HepG2 (cell line): ENCODE results near the gene TRMT1. TPM values are rescaled to one million over a fixed set of nuclear protein-coding genes. Genes with fewer than 3 reads are reported as not detected.

Source experiments
- CENPBD1 ChIP-seq: sonication (generic); formaldehyde crosslinking; IDR thresholded peaks from 2 replicates; pipeline ENCODE4 v1.8.0; 2022; ENCODE audit warnings: missing genetic modification reagents, low read depth, mild to moderate bottlenecking, borderline replicate concordance
- ELF4 ChIP-seq: sonication (generic); formaldehyde crosslinking; IDR thresholded peaks from 2 replicates; pipeline ENCODE4 v1.5.0; 2020; ENCODE audit warnings: missing genetic modification reagents, mild to moderate bottlenecking, moderate library complexity, borderline replicate concordance
- ERF ChIP-seq: IDR thresholded peaks from 2 replicates; pipeline ENCODE4 v1.6.1; 2018; ENCODE audit warnings: missing biosample characterization, missing genetic modification reagents
- ETV6 ChIP-seq: sonication (generic); formaldehyde crosslinking; conservative IDR thresholded peaks from 2 replicates; pipeline ENCODE4 v1.4.0; 2020; ENCODE audit warnings: missing genetic modification reagents
- GABPB1 ChIP-seq: IDR thresholded peaks from 2 replicates; pipeline ENCODE4 v1.6.1; 2016; ENCODE audit warnings: mild to moderate bottlenecking, missing genetic modification reagents, moderate library complexity, missing compliant biosample characterization
- KDM5B ChIP-seq: sonication (generic); formaldehyde crosslinking; IDR thresholded peaks from 2 replicates; pipeline ENCODE4 v1.4.0; 2020; ENCODE audit warnings: missing genetic modification reagents, mild to moderate bottlenecking, borderline replicate concordance
- NR1H2 ChIP-seq: sonication (generic); formaldehyde crosslinking; IDR thresholded peaks from 2 replicates; pipeline ENCODE4 v1.8.1; 2022; ENCODE audit warnings: low read depth, missing genetic modification reagents, borderline replicate concordance
- PHB2 ChIP-seq: fragments of 450-650 bp; IDR thresholded peaks from 2 replicates; pipeline ENCODE4 v1.6.1; 2018; ENCODE audit not compliant: partially characterized antibody
- PRMT3 ChIP-seq: sonication (generic); formaldehyde crosslinking; IDR thresholded peaks from 2 replicates; pipeline ENCODE4 v1.8.1; 2022; ENCODE audit warnings: low read depth, mild to moderate bottlenecking, moderate library complexity, missing genetic modification reagents, borderline replicate concordance
- PTBP1 ChIP-seq: fragments of 200-400 bp; formaldehyde crosslinking; IDR thresholded peaks from 2 replicates; pipeline ENCODE4 v1.6.1; 2018; ENCODE audit warnings: low read length, low read depth; ENCODE audit not compliant: poor library complexity, severe bottlenecking
- RNF219 ChIP-seq: sonication (generic); formaldehyde crosslinking; IDR thresholded peaks from 2 replicates; pipeline ENCODE4 v1.5.0; 2020; ENCODE audit warnings: mild to moderate bottlenecking, missing genetic modification reagents
- TERF1 ChIP-seq: sonication (generic); formaldehyde crosslinking; IDR thresholded peaks from 2 replicates; pipeline ENCODE4 v1.8.0; 2022; ENCODE audit warnings: mild to moderate bottlenecking, missing genetic modification reagents, moderate library complexity
- TOPORS ChIP-seq: sonication (generic); formaldehyde crosslinking; IDR thresholded peaks from 2 replicates; pipeline ENCODE4 v1.8.0; 2023; ENCODE audit warnings: mild to moderate bottlenecking, missing genetic modification reagents
- TP53 ChIP-seq: sonication (generic); formaldehyde crosslinking; conservative IDR thresholded peaks from 2 replicates; pipeline ENCODE4 v1.4.0; 2020; ENCODE audit warnings: missing genetic modification reagents
- ZFP90 ChIP-seq: sonication (generic); formaldehyde crosslinking; IDR thresholded peaks from 2 replicates; pipeline ENCODE4 v1.8.0; 2022; ENCODE audit warnings: missing genetic modification reagents, mild to moderate bottlenecking, inconsistent platforms, borderline replicate concordance
- ZHX1 ChIP-seq: sonication (generic); formaldehyde crosslinking; IDR thresholded peaks from 2 replicates; pipeline ENCODE4 v1.8.1; 2022; ENCODE audit warnings: low read depth, mild to moderate bottlenecking, missing genetic modification reagents
- ZNF232 ChIP-seq: sonication (generic); formaldehyde crosslinking; IDR thresholded peaks from 2 replicates; pipeline ENCODE4 v1.4.0; 2020; ENCODE audit warnings: missing genetic modification reagents, borderline replicate concordance
- ZNF234 ChIP-seq: sonication (generic); formaldehyde crosslinking; conservative IDR thresholded peaks from 2 replicates; pipeline ENCODE4 v1.5.1; 2020; ENCODE audit warnings: mild to moderate bottlenecking, missing genetic modification reagents
- ZNF326 ChIP-seq: sonication (generic); formaldehyde crosslinking; IDR thresholded peaks from 2 replicates; pipeline ENCODE4 v1.4.0; 2020; ENCODE audit warnings: missing genetic modification reagents, borderline replicate concordance
- ZNF530 ChIP-seq: sonication (generic); formaldehyde crosslinking; IDR thresholded peaks from 2 replicates; pipeline ENCODE4 v1.5.0; 2020; ENCODE audit warnings: low read depth, mild to moderate bottlenecking, missing genetic modification reagents
- ZNF564 ChIP-seq: sonication (generic); formaldehyde crosslinking; IDR thresholded peaks from 2 replicates; pipeline ENCODE4 v1.8.1; 2023; ENCODE audit warnings: mild to moderate bottlenecking, missing genetic modification reagents
- ZNF678 ChIP-seq: sonication (generic); formaldehyde crosslinking; IDR thresholded peaks from 2 replicates; pipeline ENCODE4 v1.4.0; 2020; ENCODE audit warnings: mild to moderate bottlenecking, missing genetic modification reagents
- ZNF792 ChIP-seq: IDR thresholded peaks from 2 replicates; pipeline ENCODE4 v1.6.1; 2016
- ZSCAN20 ChIP-seq: sonication (generic); formaldehyde crosslinking; IDR thresholded peaks from 2 replicates; pipeline ENCODE4 v1.4.0; 2020; ENCODE audit warnings: missing genetic modification reagents, mild to moderate bottlenecking, borderline replicate concordance
- polyA plus RNA-seq, 8 experiments: library from polyadenylated mRNA; depleted of rRNA in 3 of 8; stranded (reverse) in 7 of 8; unstranded in 1 of 8; fragments of >200 nt; fragmentation: Illumina TruSeq in 4 of 8; extraction: Trizol in 4 of 8; gene quantifications; 2 replicates each; pipeline versions ENCODE4 v1.2.1 to v1.2.3, GENCODE V29; 2011 to 2016; ENCODE audit warnings: low read depth in 4 of 8, missing spikeins in 1 of 8, mixed read lengths in 1 of 8; ENCODE audit not compliant: insufficient read depth in 1 of 8
- total RNA-seq, 5 experiments: library from RNA; depleted of rRNA; stranded (reverse); fragments of >200 nt; fragmentation: Illumina TruSeq; extraction: Trizol; gene quantifications; 2 replicates each; pipeline ENCODE4 v1.2.3, GENCODE V29; 2016; ENCODE audit warnings: low read depth in 1 of 5

TRMT1 gene
- total and polyA plus RNA-seq, 2 of the 13 experiments (the other 11 are each of a cell fraction or from before 2014, with no cell fraction given) = 35.5 to 44.1 TPM

- TF ChIP-seq ZFP90 (no peak; the same call in 1 of the 2 replicates), PHB2 (no peak), TERF1 (CRISPR knock-in tag) (no peak), RNF219 (CRISPR knock-in tag) (no peak), ZNF232 (CRISPR knock-in tag) (0 out of 2 replicates have a peak, but pooled peaks have one; percentile 15), PRMT3 (CRISPR knock-in tag) (no peak), KDM5B (CRISPR knock-in tag) (no peak), PTBP1 (peak; percentile 94), NR1H2 (CRISPR knock-in tag) (no peak), ELF4 (CRISPR knock-in tag) (no peak), ZHX1 (CRISPR knock-in tag) (no peak; the same call in none of the 2 replicates), ERF (CRISPR knock-in tag) (no peak), ZSCAN20 (no peak), ZNF678 (CRISPR knock-in tag) (no peak), CENPBD1 (CRISPR knock-in tag) (no peak; the same call in 1 of the 2 replicates), TP53 (CRISPR knock-in tag) (no peak), ZNF234 (no peak), GABPB1 (CRISPR knock-in tag) (peak; percentile 40; the same call in 1 of the 2 replicates), ZNF530 (CRISPR knock-in tag) (no peak), ETV6 (no peak), ZNF792 (CRISPR knock-in tag) (no peak), ZNF326 (CRISPR knock-in tag) (no peak), ZNF564 (CRISPR knock-in tag) (0 out of 2 replicates have a peak, but pooled peaks have one; percentile 20), TOPORS (CRISPR knock-in tag) (no peak)
Measured at GRCh38 chr19:13060233-13060963, 56.1 kb downstream of the TRMT1 start (continued).
